Activated naive CD4-positive, alpha-beta T cell treated with anti-CD3 and anti-CD28 coated beads, Interleukin-2, amount 50 U/mL, for 72 hours (primary cell): ENCODE data around the gene TPBGL. TPM values are rescaled to one million over a fixed set of nuclear protein-coding genes. Genes with fewer than 3 reads are reported as not detected.

ENCODE experiments used
- ATAC-seq, 2 donors: fragments of 150-1000 bp; cut with Tn5 transposase; 2 replicates each; pipeline ENCODE4 v1.10.0; 2021; ENCODE audit warnings: mild to moderate bottlenecking in 2 of 2, moderate library complexity in 2 of 2
- DNase-seq, 2 donors: peaks; one replicate each; pipeline ENCODE4 v3.0.0; 2021 to 2022; ENCODE audit warnings: low spot score in 2 of 2
- H3K27ac Mint-ChIP-seq, 2 donors: one replicate each; pipeline ENCODE4 v1.8.0; 2022; ENCODE audit warnings: mild to moderate bottlenecking in 2 of 2, mixed read lengths in 2 of 2
- H3K36me3 Mint-ChIP-seq, 2 donors: one replicate each; pipeline ENCODE4 v1.8.0; 2022; ENCODE audit warnings: mixed read lengths in 2 of 2
- H3K9me3 Mint-ChIP-seq, 2 donors: one replicate each; pipeline ENCODE4 v1.8.0; 2022; ENCODE audit warnings: mixed read lengths in 2 of 2
- total RNA-seq, 2 donors: library from RNA; stranded (reverse); gene quantifications; one replicate each; pipeline ENCODE4 v1.2.3, GENCODE V29; 2022

TPBGL gene
- total RNA-seq, 2 donors from 2014 or later: 0.07 to 0.68 TPM

GRCh38 chr11:75239531-75240290 lies 863 bp upstream of the TPBGL start:
- Mint-ChIP-seq H3K36me3 (no peaks in the 10 kb centered on the region), H3K9me3 (no peaks in the 10 kb centered on the region), H3K27ac (no peak overlapping the region)
- ATAC-seq (no peak), DNase-seq (no peak)

- peak; percentile 90 to 92 for ATAC-seq
- Mint-ChIP-seq H3K9me3 (no peaks in the 10 kb centered on the region), H3K36me3 (no peaks in the 10 kb centered on the region), H3K27ac (no peak overlapping the region)
- DNase-seq: peak; percentile 92 to 97
Measured at GRCh38 chr11:75241036-75241905, 697 bp downstream of the TPBGL start.

- peak in 1 of 2 donors; percentile 55 for ATAC-seq
- Mint-ChIP-seq H3K27ac (no peak overlapping the region), H3K9me3 (no peaks in the 10 kb centered on the region), H3K36me3 (no peaks in the 10 kb centered on the region)
- DNase-seq: no peak
Measured at GRCh38 chr11:75241906-75242644, 1.5 kb downstream of the TPBGL start.

GRCh38 chr11:75242722-75243600 lies 2.4 kb downstream of the TPBGL start:
- Mint-ChIP-seq H3K9me3 (no peaks in the 10 kb centered on the region), H3K27ac (no peak overlapping the region), H3K36me3 (no peaks in the 10 kb centered on the region)
- ATAC-seq (no peak), DNase-seq (no peak)

- Mint-ChIP-seq H3K9me3 (no peaks in the 10 kb centered on the region), H3K36me3 (no peaks in the 10 kb centered on the region), H3K27ac (no peak overlapping the region)
- ATAC-seq (no peak), DNase-seq (no peak)
Measured at GRCh38 chr11:75244052-75244814, 3.7 kb downstream of the TPBGL start.

GRCh38 chr11:75245356-75246005 lies 4.9 kb downstream of the TPBGL start:
- Mint-ChIP-seq H3K27ac (no peak overlapping the region), H3K36me3 (no peaks in the 10 kb centered on the region), H3K9me3 (no peaks in the 10 kb centered on the region)
- DNase-seq (no peak), ATAC-seq (no peak)

GRCh38 chr11:75246006-75246670 lies 5.6 kb downstream of the TPBGL start:
- Mint-ChIP-seq H3K36me3 (no peaks in the 10 kb centered on the region), H3K27ac (no peak overlapping the region), H3K9me3 (no peaks in the 10 kb centered on the region)
- no peak for DNase-seq
- ATAC-seq: no peak

- Mint-ChIP-seq H3K36me3 (no peaks in the 10 kb centered on the region), H3K9me3 (no peaks in the 10 kb centered on the region), H3K27ac (no peak overlapping the region)
- DNase-seq (no peak), ATAC-seq (no peak)
Measured at GRCh38 chr11:75246671-75247350, 6.2 kb downstream of the TPBGL start.

GRCh38 chr11:75248924-75249256 lies 8.3 kb downstream of the TPBGL start:
- no peak for ATAC-seq
- H3K27ac Mint-ChIP-seq: no peak overlapping the region

GRCh38 chr11:75249704-75250103 lies 9.1 kb downstream of the TPBGL start:
- H3K36me3 Mint-ChIP-seq: no peaks in the 10 kb centered on the region
- ATAC-seq: no peak
- no peak overlapping the region for H3K27ac Mint-ChIP-seq
- DNase-seq: no peak
- no peaks in the 10 kb centered on the region for H3K9me3 Mint-ChIP-seq

More at GRCh38 chr11:75248924-75249256, 8.3 kb downstream of the TPBGL start:
- H3K36me3 Mint-ChIP-seq: no peaks in the 10 kb centered on the region
- no peaks in the 10 kb centered on the region for H3K9me3 Mint-ChIP-seq
- no peak for DNase-seq

GRCh38 chr11:75254326-75254725 lies 13.8 kb downstream of the TPBGL start:
- Mint-ChIP-seq H3K27ac (no peak overlapping the region), H3K9me3 (no peaks in the 10 kb centered on the region), H3K36me3 (no peaks in the 10 kb centered on the region)
- DNase-seq (no peak), ATAC-seq (no peak)

- no peak for DNase-seq
- no peak for ATAC-seq
- Mint-ChIP-seq H3K9me3 (no peaks in the 10 kb centered on the region), H3K27ac (no peak overlapping the region), H3K36me3 (no peaks in the 10 kb centered on the region)
Measured at GRCh38 chr11:75260396-75261170, 20.0 kb downstream of the TPBGL start.

GRCh38 chr11:75261902-75262361 lies 21.4 kb downstream of the TPBGL start:
- DNase-seq (no peak), ATAC-seq (no peak)
- no peaks in the 10 kb centered on the region for H3K9me3 Mint-ChIP-seq
- no peaks in the 10 kb centered on the region for H3K36me3 Mint-ChIP-seq
- no peak overlapping the region for H3K27ac Mint-ChIP-seq

GRCh38 chr11:75262436-75262835 lies 21.9 kb downstream of the TPBGL start:
- DNase-seq (no peak), ATAC-seq (no peak)
- Mint-ChIP-seq H3K27ac (no peak overlapping the region), H3K9me3 (no peaks in the 10 kb centered on the region), H3K36me3 (no peaks in the 10 kb centered on the region)
